ENCODE data around the gene TRIM6. TPM values are rescaled to one million over a fixed set of nuclear protein-coding genes. Genes with fewer than 3 reads are reported as not detected.

The TRIM6 gene
- total RNA-seq, 1 donor from 2014 or later: 3.7 TPM

DNA sequence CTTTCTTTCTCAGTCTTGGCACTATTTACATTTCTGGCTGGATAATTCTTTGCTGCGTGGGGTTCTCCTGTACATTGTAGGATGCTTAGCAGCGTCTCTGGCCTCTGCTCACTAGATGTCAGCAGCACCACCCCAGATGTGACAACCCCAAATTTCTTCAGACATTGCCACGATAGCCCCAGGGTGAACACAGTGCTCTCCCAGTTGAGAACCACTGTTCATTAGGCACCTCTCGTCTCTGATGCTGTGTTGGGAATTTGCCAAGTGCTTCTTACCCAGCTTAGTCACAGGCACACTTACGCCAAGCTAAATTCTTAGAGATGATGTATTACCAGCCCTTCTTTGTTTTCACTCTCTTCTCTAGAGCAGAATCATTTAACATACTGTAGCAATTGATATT is 9.4 kb downstream of the TRIM6 start:
- H3K4me1 ChIP-seq: peaks cover 3% of the 10 kb centered on the region
- TF ChIP-seq, protein P1, sequence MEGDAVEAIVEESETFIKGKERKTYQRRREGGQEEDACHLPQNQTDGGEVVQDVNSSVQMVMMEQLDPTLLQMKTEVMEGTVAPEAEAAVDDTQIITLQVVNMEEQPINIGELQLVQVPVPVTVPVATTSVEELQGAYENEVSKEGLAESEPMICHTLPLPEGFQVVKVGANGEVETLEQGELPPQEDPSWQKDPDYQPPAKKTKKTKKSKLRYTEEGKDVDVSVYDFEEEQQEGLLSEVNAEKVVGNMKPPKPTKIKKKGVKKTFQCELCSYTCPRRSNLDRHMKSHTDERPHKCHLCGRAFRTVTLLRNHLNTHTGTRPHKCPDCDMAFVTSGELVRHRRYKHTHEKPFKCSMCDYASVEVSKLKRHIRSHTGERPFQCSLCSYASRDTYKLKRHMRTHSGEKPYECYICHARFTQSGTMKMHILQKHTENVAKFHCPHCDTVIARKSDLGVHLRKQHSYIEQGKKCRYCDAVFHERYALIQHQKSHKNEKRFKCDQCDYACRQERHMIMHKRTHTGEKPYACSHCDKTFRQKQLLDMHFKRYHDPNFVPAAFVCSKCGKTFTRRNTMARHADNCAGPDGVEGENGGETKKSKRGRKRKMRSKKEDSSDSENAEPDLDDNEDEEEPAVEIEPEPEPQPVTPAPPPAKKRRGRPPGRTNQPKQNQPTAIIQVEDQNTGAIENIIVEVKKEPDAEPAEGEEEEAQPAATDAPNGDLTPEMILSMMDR (IDR thresholded peaks at IDR 0.05): no peak
- ATAC-seq: no peak
- intact Hi-C loops (cut with DNase I): no loop called here
- no peak for DNase-seq
- H3K4me3 ChIP-seq: no peak overlapping the region
- H3K36me3 ChIP-seq: peaks cover 11% of the 10 kb centered on the region
- no peaks in the 10 kb centered on the region for H3K27me3 ChIP-seq (ENCODE audit: low read depth)
- H3K9me3 ChIP-seq: no peaks in the 10 kb centered on the region
- H3K27ac ChIP-seq: no peak overlapping the region

DNA sequence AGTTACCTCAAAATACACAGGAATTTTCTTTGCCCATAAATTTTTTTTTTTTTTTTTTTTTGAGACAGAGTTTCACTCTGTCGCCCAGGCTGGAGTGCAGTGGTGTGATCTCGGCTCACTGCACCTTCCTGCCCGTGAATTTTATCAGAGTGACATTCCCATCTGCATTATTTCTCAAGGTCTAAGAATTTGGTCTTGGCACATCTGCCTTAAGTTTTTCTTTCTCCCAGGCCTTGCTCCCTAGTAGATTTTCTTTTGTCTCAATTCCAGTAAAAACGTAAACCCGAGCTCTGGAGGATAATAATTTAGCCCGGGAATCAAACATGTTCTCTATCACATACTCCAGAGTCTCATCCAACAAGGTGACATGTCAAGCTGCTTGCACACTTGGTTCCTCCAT is 12.4 kb downstream of the TRIM6 start:
- Histone ChIP-seq H3K27me3 (ENCODE audit: low read depth) (no peaks in the 10 kb centered on the region), H3K4me1 (no peaks in the 10 kb centered on the region), H3K27ac (no peak overlapping the region), H3K36me3 (peaks cover 11% of the 10 kb centered on the region), H3K4me3 (no peak overlapping the region), H3K9me3 (no peaks in the 10 kb centered on the region)
- intact Hi-C loops (cut with DNase I): no loop called here
- no peak for ATAC-seq
- TF ChIP-seq, protein P1 (IDR thresholded peaks at IDR 0.05): no peak
- no peak for DNase-seq

DNA sequence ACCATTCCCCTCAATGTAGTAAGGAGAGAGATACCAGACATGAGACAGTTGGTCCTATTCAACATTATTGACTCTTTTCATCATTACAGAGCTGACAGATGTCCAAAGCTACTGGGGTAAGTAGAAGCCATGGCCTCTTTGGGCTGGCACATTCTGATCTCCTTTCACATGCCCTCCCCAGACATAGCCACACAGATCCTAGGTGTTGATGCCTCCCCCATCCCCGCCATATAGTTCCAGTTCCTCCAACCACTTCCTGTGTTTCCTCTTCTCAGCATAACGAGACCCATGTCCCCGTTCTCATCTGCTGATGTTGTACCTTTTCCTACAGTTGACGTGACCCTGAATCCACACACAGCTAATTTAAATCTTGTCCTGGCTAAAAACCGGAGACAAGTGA is 14.0 kb downstream of the TRIM6 start:
- H3K9me3 ChIP-seq: no peaks in the 10 kb centered on the region
- ATAC-seq (peak in 1 of 2 donors; percentile 25), DNase-seq (no peak)
- H3K27me3 ChIP-seq (ENCODE audit: low read depth): no peaks in the 10 kb centered on the region
- TF ChIP-seq, protein P1 (IDR thresholded peaks at IDR 0.05): no peak
- H3K27ac ChIP-seq: no peak overlapping the region
- no peak overlapping the region for H3K4me3 ChIP-seq
- H3K36me3 ChIP-seq: peaks cover 1% of the 10 kb centered on the region
- H3K4me1 ChIP-seq: no peaks in the 10 kb centered on the region
- intact Hi-C loops (cut with DNase I): no loop called here

DNA sequence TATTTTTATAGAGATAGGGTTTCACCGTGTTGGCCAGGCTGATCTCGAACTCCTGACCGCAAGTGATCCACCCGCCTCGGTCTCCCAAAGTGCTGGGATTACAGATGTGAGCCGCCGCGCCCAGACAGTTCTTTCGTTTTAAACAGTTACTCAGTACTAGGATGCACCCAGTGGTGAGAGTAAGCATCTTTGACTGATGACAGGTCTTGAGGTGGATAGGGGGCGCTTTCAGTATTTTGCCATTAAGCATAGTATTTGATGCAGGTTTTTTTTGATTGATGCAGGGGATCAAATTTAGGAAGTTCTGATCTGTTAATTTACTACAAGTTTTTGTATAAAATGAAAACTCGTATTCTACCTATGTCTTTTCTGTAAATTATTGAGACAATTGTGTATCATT is 15.2 kb downstream of the TRIM6 start:
- no peaks in the 10 kb centered on the region for H3K36me3 ChIP-seq
- H3K4me1 ChIP-seq: no peaks in the 10 kb centered on the region
- TF ChIP-seq, protein P1 (IDR thresholded peaks at IDR 0.05): no peak
- ATAC-seq (no peak), DNase-seq (no peak)
- H3K9me3 ChIP-seq: no peaks in the 10 kb centered on the region
- intact Hi-C loops (cut with DNase I): no loop called here
- H3K4me3 ChIP-seq: no peak overlapping the region
- no peak overlapping the region for H3K27ac ChIP-seq
- no peaks in the 10 kb centered on the region for H3K27me3 ChIP-seq (ENCODE audit: low read depth)

DNA sequence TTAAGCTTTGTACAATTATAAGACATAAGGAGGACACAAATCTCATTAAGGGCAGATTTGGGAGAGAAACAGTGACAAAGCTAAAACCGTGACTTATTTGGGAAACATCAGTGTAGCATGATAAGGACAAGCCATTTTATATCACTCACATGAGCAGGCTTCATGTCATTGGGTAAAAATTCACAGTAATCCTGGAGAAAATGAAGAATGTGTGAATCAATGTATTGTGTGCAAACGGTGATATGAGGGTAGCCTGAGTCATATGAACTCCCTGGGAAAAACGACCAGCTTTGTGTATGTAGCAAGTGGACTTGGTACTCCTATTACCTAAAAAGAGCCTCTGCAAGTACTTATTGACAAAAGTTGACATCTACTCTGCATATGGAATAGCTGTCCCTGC is 22.4 kb downstream of the TRIM6 start:
- no peak for DNase-seq

More for the DNA sequence above, 22.4 kb downstream of the TRIM6 start:
- no peak for ATAC-seq
- Histone ChIP-seq H3K4me3 (no peak overlapping the region), H3K9me3 (no peaks in the 10 kb centered on the region), H3K27ac (no peak overlapping the region), H3K4me1 (peaks cover 27% of the 10 kb centered on the region), H3K36me3 (no peaks in the 10 kb centered on the region), H3K27me3 (ENCODE audit: low read depth) (no peaks in the 10 kb centered on the region)
- TF ChIP-seq, protein P1 (IDR thresholded peaks at IDR 0.05): no peak
- intact Hi-C loops (cut with DNase I): no loop called here

Data from lower lobe of right lung (tissue), 2 donors.